K562 (cell line): Measurements from ENCODE around the gene OCA2. TPM values are rescaled to one million over a fixed set of nuclear protein-coding genes. Genes with fewer than 3 reads are reported as not detected.

Experiments used
- ATAC-seq: fragments of 200-7000 bp; cut with Tn5 transposase; 3 replicates; pipeline ENCODE4 v1.9.1; 2020; ENCODE audit warnings: moderate library complexity
- BruUV-seq: library from RNA; stranded (reverse); fragments of 400-500 nt; replicated peaks from 2 replicates; lab custom pipeline; 2021; lab: Mats Ljungman, UMichigan
- CTCF ChIA-PET: fragments of 300-600 bp; formaldehyde crosslinking; extraction: SDS; loops from one replicate; lab custom pipeline; 2021; ENCODE audit warnings: low intra/inter-chr PET ratio; lab: Yijun Ruan, JAX
- POLR2A ChIA-PET: fragments of 300-600, 350-650 bp; sonication (Branson Sonifier 250); formaldehyde crosslinking; extraction: SDS; loops from one replicate; lab custom pipeline; 2021; ENCODE audit warnings: antibody characterized with exemption, inconsistent platforms; lab: Yijun Ruan, JAX
- DNase-seq, 4 experiments: peaks; one replicate each; pipeline versions ENCODE4 v3.0.0 to v3.0.0-alpha.2; 2011 to 2018; ENCODE audit warnings: low spot score in 3 of 4, mixed read lengths in 3 of 4; ENCODE audit errors: extremely low read depth in 1 of 4
- FAIRE-seq: peaks from 2 replicates; lab custom pipeline; 2011; peaks lifted over from hg19 to GRCh38; lab: Jason Lieb, UNC
- H2AFZ ChIP-seq: 2 replicates; pipeline ENCODE4 v1.6.0; 2011; ENCODE audit warnings: low read depth, low read length, control low read depth, inconsistent platforms
- H3K27ac ChIP-seq: fragments of 200-600 bp; 3 replicates; pipeline ENCODE4 v1.8.0; 2011; ENCODE audit warnings: low read depth, mild to moderate bottlenecking, control low read depth, inconsistent platforms, low read length, moderate library complexity, mixed read lengths; ENCODE audit errors: extremely low read depth
- H3K27me3 ChIP-seq, 2 experiments: fragments of 300-600 bp in 1 of 2; 2 replicates in 1 of 2; 3 replicates in 1 of 2; pipeline versions ENCODE4 v1.6.0 to v1.8.0; 2011; ENCODE audit warnings: inconsistent platforms in 2 of 2, low read length in 2 of 2, mild to moderate bottlenecking in 1 of 2, mixed read lengths in 1 of 2, moderate library complexity in 1 of 2; ENCODE audit not compliant: control insufficient read depth in 2 of 2, insufficient read depth in 2 of 2
- H3K36me3 ChIP-seq: fragments of 300-600 bp; 3 replicates; pipeline ENCODE4 v1.8.0; 2011; ENCODE audit warnings: mild to moderate bottlenecking, low read length, inconsistent platforms; ENCODE audit not compliant: control insufficient read depth, insufficient read depth
- H3K4me1 ChIP-seq, 2 experiments: fragments of 200-600 bp in 1 of 2; replicated peaks in 1 of 2; 2 replicates in 1 of 2; 3 replicates in 1 of 2; pipeline versions ENCODE4 v1.5.1 to v1.8.0; 2011; ENCODE audit warnings: inconsistent platforms in 2 of 2, low read length in 2 of 2, mild to moderate bottlenecking in 1 of 2, mixed read lengths in 1 of 2, moderate library complexity in 1 of 2; ENCODE audit not compliant: control insufficient read depth in 2 of 2, insufficient read depth in 2 of 2
- H3K4me2 ChIP-seq: 2 replicates; pipeline ENCODE4 v1.6.1; 2011; ENCODE audit warnings: low read length, control low read depth, inconsistent platforms, mixed read lengths; ENCODE audit not compliant: insufficient read depth
- H3K4me3 ChIP-seq: fragments of 200-600 bp; sonication (generic), shearing (Covaris generic); 2 replicates; pipeline ENCODE4 v1.5.1; 2016; ENCODE audit warnings: control low read depth, inconsistent platforms
- H3K79me2 ChIP-seq: fragments of 200-600 bp; 3 replicates; pipeline ENCODE4 v1.8.0; 2011; ENCODE audit warnings: low read length, inconsistent platforms; ENCODE audit not compliant: control insufficient read depth, insufficient read depth
- H3K9ac ChIP-seq, 2 experiments: 2 replicates each; pipeline versions ENCODE4 v1.6.0 to v1.6.1; 2011; ENCODE audit warnings: low read depth in 2 of 2, low read length in 2 of 2, control low read depth in 1 of 2, inconsistent platforms in 1 of 2, mild to moderate bottlenecking in 1 of 2, mixed read lengths in 1 of 2; ENCODE audit not compliant: insufficient read depth in 1 of 2
- H3K9me1 ChIP-seq: one replicate; pipeline ENCODE4 v1.6.0; 2011; ENCODE audit warnings: inconsistent platforms, mild to moderate bottlenecking, low read length, moderate library complexity; ENCODE audit not compliant: control insufficient read depth, insufficient read depth
- H3K9me3 ChIP-seq: replicated peaks from 2 replicates; pipeline ENCODE4 v1.5.1; 2011; ENCODE audit warnings: low read depth, low read length, inconsistent platforms; ENCODE audit not compliant: control insufficient read depth, insufficient read depth
- H4K20me1 ChIP-seq: replicated peaks from 2 replicates; pipeline ENCODE4 v1.6.1; 2011; ENCODE audit warnings: low read length, inconsistent platforms, mixed read lengths; ENCODE audit not compliant: control insufficient read depth, insufficient read depth
- ELF2 ChIP-seq: fragments of 250-450 bp; sonication (Bioruptor Pico); IDR thresholded peaks from 2 replicates; pipeline ENCODE4 v1.5.0; 2021; ENCODE audit warnings: mild to moderate bottlenecking
- HMG20B ChIP-seq: fragments of 250-450 bp; sonication (Bioruptor Pico); IDR thresholded peaks from 2 replicates; pipeline ENCODE4 v1.5.0; 2021; ENCODE audit warnings: mild to moderate bottlenecking
- MTA1 ChIP-seq: fragments of 450-650 bp; IDR thresholded peaks from 2 replicates; pipeline ENCODE4 v1.6.1; 2017; ENCODE audit warnings: borderline replicate concordance
- MYC ChIP-seq, 2 experiments: fragments of 250-450 bp in 1 of 2; sonication (Bioruptor Pico) in 1 of 2; IDR thresholded peaks; 2 replicates each; pipeline versions ENCODE4 v1.5.1 to v1.6.1; 2012 to 2021; ENCODE audit warnings: low read depth in 2 of 2, borderline replicate concordance in 1 of 2, improper control_type of control experiment in 1 of 2, low read length in 1 of 2, mild to moderate bottlenecking in 1 of 2, moderate library complexity in 1 of 2
- NCOA4 ChIP-seq: fragments of 450-650 bp; IDR thresholded peaks from 2 replicates; pipeline ENCODE4 v1.6.1; 2018; ENCODE audit warnings: mild to moderate bottlenecking; ENCODE audit not compliant: partially characterized antibody
- NUFIP1 ChIP-seq: fragments of 450-650 bp; IDR thresholded peaks from 2 replicates; pipeline ENCODE4 v1.6.1; 2018; ENCODE audit not compliant: partially characterized antibody
- SMARCC2 ChIP-seq: fragments of 450-650 bp; IDR thresholded peaks from 2 replicates; pipeline ENCODE4 v1.6.1; 2017; ENCODE audit warnings: antibody characterized with exemption, moderate library complexity, mild to moderate bottlenecking, low read depth
- STAT5A ChIP-seq: IDR thresholded peaks from 2 replicates; pipeline ENCODE4 v1.6.1; 2012; ENCODE audit warnings: low read length, inconsistent platforms, borderline replicate concordance
- TGIF2 ChIP-seq: sonication (generic); formaldehyde crosslinking; IDR thresholded peaks from 2 replicates; pipeline ENCODE4 v1.8.1; 2022; ENCODE audit warnings: mild to moderate bottlenecking, missing genetic modification reagents, moderate library complexity
- ZBTB8A ChIP-seq: fragments of 450-650 bp; IDR thresholded peaks from 2 replicates; pipeline ENCODE4 v1.6.1; 2018; ENCODE audit warnings: mild to moderate bottlenecking, moderate library complexity; ENCODE audit not compliant: partially characterized antibody
- ZNF124 ChIP-seq: sonication (generic); formaldehyde crosslinking; IDR thresholded peaks from 2 replicates; pipeline ENCODE4 v1.8.1; 2022; ENCODE audit warnings: missing genetic modification reagents
- ZNF184 ChIP-seq: sonication (generic); formaldehyde crosslinking; IDR thresholded peaks from 2 replicates; pipeline ENCODE4 v1.5.0; 2020; ENCODE audit warnings: missing genetic modification reagents
- ZNF197 ChIP-seq: fragments of 200-800 bp; sonication (Bioruptor generic); IDR thresholded peaks from 2 replicates; pipeline ENCODE4 v1.6.1; 2016; ENCODE audit warnings: low read depth, missing genetic modification characterization, missing compliant biosample characterization
- ZNF77 ChIP-seq: fragments of 250-450 bp; sonication (Bioruptor Pico); IDR thresholded peaks from 2 replicates; pipeline ENCODE4 v1.5.0; 2020
- ZNF780A ChIP-seq: fragments of 250-450 bp; sonication (Bioruptor Pico); IDR thresholded peaks from 2 replicates; pipeline ENCODE4 v1.5.0; 2021; ENCODE audit warnings: mild to moderate bottlenecking
- ZSCAN32 ChIP-seq: fragments of 450-650 bp; formaldehyde crosslinking; IDR thresholded peaks from 2 replicates; pipeline ENCODE4 v1.4.0; 2020; ENCODE audit warnings: mild to moderate bottlenecking, moderate library complexity
- WGBS: fragments of 100-300 bp; shearing (Covaris generic); methylation state at CpG from one replicate; pipeline ENCODE4 v1.1.6; 2016; ENCODE audit warnings: low coverage, mixed read lengths; ENCODE audit not compliant: insufficient coverage; ENCODE audit errors: missing lambda C conversion rate; 5-methylcytosine and 5-hydroxymethylcytosine counted together
- in situ Hi-C: fragments of 300-500 bp; cut with MboI; formaldehyde crosslinking; loops from 4 replicates; pipeline ENCODE4 v1.15.0; 2018; ENCODE audit warnings: inconsistent platforms, mixed read lengths
- intact Hi-C: fragments of 100-400 bp; cut with micrococcal nuclease; formaldehyde crosslinking; loops from 2 replicates; pipeline ENCODE4 v1.14.2; 2022
- polyA plus RNA-seq, 8 experiments: library from polyadenylated mRNA; depleted of rRNA in 4 of 8; stranded (reverse) in 5 of 8; unstranded in 3 of 8; fragments of >200 nt; fragmentation: Nextera tagmentation in 2 of 8; fragmentation: Illumina TruSeq in 1 of 8; extraction: Ambion mirVana in 2 of 8; extraction: Trizol in 1 of 8; gene quantifications; 2 replicates each; pipeline versions ENCODE4 v1.2.1 to v1.2.3, GENCODE V29; 2011 to 2014; ENCODE audit warnings: inconsistent platforms in 1 of 8, missing spikeins in 1 of 8
- total RNA-seq, 7 experiments: library from RNA; depleted of rRNA in 6 of 7; stranded (reverse); fragments of >200 nt in 6 of 7; fragmentation: Illumina TruSeq in 2 of 7; extraction: Trizol in 2 of 7; gene quantifications; 2 replicates each; pipeline versions ENCODE4 v1.2.1 to v1.2.3, GENCODE V29; 2011 to 2021; ENCODE audit warnings: low replicate concordance in 1 of 7
- TF ChIP-seq, protein P1 (sequence below): IDR thresholded peaks from 2 replicates; pipeline ENCODE4 v1.6.1; 2011; ENCODE audit not compliant: insufficient read length; ENCODE audit errors: extremely low read depth
- TF ChIP-seq, protein P2 (sequence below), 2 experiments: fragments of 450-650 bp in 1 of 2; sonication (generic) in 1 of 2; formaldehyde crosslinking in 1 of 2; IDR thresholded peaks in 1 of 2; conservative IDR thresholded peaks in 1 of 2; 2 replicates each; pipeline versions ENCODE4 v1.6.1 to v1.8.1; 2016 to 2023; ENCODE audit warnings: mild to moderate bottlenecking in 2 of 2, moderate library complexity in 2 of 2, inconsistent platforms in 1 of 2, missing genetic modification reagents in 1 of 2
- TF ChIP-seq, protein P3 (sequence below), 2 experiments: fragments of 200-800 bp in 1 of 2; sonication (Bioruptor generic) in 1 of 2; sonication (generic) in 1 of 2; formaldehyde crosslinking in 1 of 2; IDR thresholded peaks in 1 of 2; conservative IDR thresholded peaks in 1 of 2; 2 replicates each; pipeline versions ENCODE4 v1.5.0 to v1.6.1; 2016 to 2020; ENCODE audit warnings: missing compliant biosample characterization in 1 of 2, missing genetic modification characterization in 1 of 2, missing genetic modification reagents in 1 of 2
- TF ChIP-seq, protein P4 (sequence below): fragments of 450-650 bp; IDR thresholded peaks from 2 replicates; pipeline ENCODE4 v1.6.1; 2016

OCA2 gene
- total and polyA plus RNA-seq, 9 of the 15 experiments (the other 6 are each of a cell fraction or from before 2014, with no cell fraction given): 0.07 to 0.59 (median 0.17) TPM; not detected in 1

DNA sequence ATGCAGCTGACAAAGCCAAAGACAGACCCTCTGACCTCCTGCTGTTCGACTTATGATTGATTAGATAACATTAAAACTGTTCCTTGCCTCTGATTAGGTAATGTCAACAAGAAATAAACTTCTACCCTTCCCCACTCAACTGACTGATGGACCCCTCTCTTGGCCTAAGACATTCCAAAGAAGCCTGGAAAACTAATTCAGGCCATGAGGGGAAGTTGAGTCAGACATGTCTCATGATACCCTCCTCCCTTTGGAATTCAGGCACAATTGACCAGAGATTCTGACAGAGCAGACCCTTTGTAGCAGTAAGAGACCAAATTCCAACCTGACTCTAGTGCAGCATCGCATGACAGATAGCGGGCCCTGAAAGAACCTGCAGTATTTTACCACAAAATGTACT is 354.5 kb downstream of the OCA2 start:
- POLR2A ChIA-PET: interaction anchor here (0.6 to 0.7 kb wide), 2 partner anchors 13 to 33 kb away, joined by 3 read pairs; no protein-coding TSS in a partner anchor

More for the DNA sequence above, 354.5 kb downstream of the OCA2 start:
- no peak overlapping the region for H3K27ac ChIP-seq
- no peak overlapping the region for H3K4me2 ChIP-seq
- peaks cover 0 to 28% of the 10 kb centered on the region in 2 experiments; a peak in 2 of 5 replicates for H3K27me3 ChIP-seq
- H3K9me1 ChIP-seq: no peaks in the 10 kb centered on the region
- H2AFZ ChIP-seq: no peak overlapping the region
- BruUV-seq: no TSS peak
- 2% methylated on average over 3 of the region's 3 CpGs for WGBS
- DNase-seq (no peak), ATAC-seq (no peak), FAIRE-seq (no peak)
- intact Hi-C loops: no loop called here
- H3K36me3 ChIP-seq: no peaks in the 10 kb centered on the region
- no peaks in the 10 kb centered on the region for H3K9me3 ChIP-seq
- in situ Hi-C loops: no loop called here
- H4K20me1 ChIP-seq: no peaks in the 10 kb centered on the region
- CTCF ChIA-PET: no interaction called here
- no peak for TF ChIP-seq ZNF124
- TF ChIP-seq NUFIP1: no peak
- no peak for TF ChIP-seq NCOA4
- TF ChIP-seq HMG20B (CRISPR knock-in tag): no peak
- no peak for TF ChIP-seq ZNF197 (CRISPR knock-in tag)
- TF ChIP-seq, protein P1, sequence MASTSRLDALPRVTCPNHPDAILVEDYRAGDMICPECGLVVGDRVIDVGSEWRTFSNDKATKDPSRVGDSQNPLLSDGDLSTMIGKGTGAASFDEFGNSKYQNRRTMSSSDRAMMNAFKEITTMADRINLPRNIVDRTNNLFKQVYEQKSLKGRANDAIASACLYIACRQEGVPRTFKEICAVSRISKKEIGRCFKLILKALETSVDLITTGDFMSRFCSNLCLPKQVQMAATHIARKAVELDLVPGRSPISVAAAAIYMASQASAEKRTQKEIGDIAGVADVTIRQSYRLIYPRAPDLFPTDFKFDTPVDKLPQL: no peak
- TF ChIP-seq MYC (IDR thresholded peaks at IDR 0.05; ENCODE audit: low read depth, low read length): no peak
- TF ChIP-seq MYC (CRISPR knock-in tag; IDR thresholded peaks at IDR 0.05; ENCODE audit: borderline replicate concordance, low read depth): no peak
- no peak for TF ChIP-seq MTA1
- TF ChIP-seq, protein P2, sequence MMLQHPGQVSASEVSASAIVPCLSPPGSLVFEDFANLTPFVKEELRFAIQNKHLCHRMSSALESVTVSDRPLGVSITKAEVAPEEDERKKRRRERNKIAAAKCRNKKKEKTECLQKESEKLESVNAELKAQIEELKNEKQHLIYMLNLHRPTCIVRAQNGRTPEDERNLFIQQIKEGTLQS (IDR thresholded peaks at IDR 0.05): no peak
- TF ChIP-seq, protein P2 (CRISPR knock-in tag; conservative IDR thresholded peaks at IDR 0.05): no peak
- TF ChIP-seq ZSCAN32: no peak
- TF ChIP-seq ZNF780A (CRISPR knock-in tag): no peak
- TF ChIP-seq ZBTB8A: no peak
- TF ChIP-seq ELF2: no peak
- no peak for TF ChIP-seq ZNF184
- TF ChIP-seq, protein P3, sequence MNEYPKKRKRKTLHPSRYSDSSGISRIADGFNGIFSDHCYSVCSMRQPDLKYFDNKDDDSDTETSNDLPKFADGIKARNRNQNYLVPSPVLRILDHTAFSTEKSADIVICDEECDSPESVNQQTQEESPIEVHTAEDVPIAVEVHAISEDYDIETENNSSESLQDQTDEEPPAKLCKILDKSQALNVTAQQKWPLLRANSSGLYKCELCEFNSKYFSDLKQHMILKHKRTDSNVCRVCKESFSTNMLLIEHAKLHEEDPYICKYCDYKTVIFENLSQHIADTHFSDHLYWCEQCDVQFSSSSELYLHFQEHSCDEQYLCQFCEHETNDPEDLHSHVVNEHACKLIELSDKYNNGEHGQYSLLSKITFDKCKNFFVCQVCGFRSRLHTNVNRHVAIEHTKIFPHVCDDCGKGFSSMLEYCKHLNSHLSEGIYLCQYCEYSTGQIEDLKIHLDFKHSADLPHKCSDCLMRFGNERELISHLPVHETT (CRISPR knock-in tag; conservative IDR thresholded peaks at IDR 0.05 in 1 of 2, IDR thresholded peaks at IDR 0.05 in 1 of 2): no peak
- TF ChIP-seq ZNF77 (CRISPR knock-in tag): no peak
- TF ChIP-seq STAT5A: no peak
- TF ChIP-seq, protein P4, sequence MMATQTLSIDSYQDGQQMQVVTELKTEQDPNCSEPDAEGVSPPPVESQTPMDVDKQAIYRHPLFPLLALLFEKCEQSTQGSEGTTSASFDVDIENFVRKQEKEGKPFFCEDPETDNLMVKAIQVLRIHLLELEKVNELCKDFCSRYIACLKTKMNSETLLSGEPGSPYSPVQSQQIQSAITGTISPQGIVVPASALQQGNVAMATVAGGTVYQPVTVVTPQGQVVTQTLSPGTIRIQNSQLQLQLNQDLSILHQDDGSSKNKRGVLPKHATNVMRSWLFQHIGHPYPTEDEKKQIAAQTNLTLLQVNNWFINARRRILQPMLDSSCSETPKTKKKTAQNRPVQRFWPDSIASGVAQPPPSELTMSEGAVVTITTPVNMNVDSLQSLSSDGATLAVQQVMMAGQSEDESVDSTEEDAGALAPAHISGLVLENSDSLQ: no peak
- no peak for TF ChIP-seq TGIF2 (CRISPR knock-in tag)
- TF ChIP-seq SMARCC2: no peak
- TF ChIP-seq, all 486 proteins: peak for 0
- H3K9ac ChIP-seq: no peak overlapping the region
- H3K4me1 ChIP-seq: no peaks in the 10 kb centered on the region
- H3K4me3 ChIP-seq: no peak overlapping the region
- no peaks in the 10 kb centered on the region for H3K79me2 ChIP-seq
